Lung (tissue), 13 donors: ENCODE data around the gene INSL6. TPM values are rescaled to one million over a fixed set of nuclear protein-coding genes. Genes with fewer than 3 reads are reported as not detected.

Source experiments
- ATAC-seq: fragments of 200-7000 bp; cut with Tn5 transposase; one replicate; pipeline ENCODE4 v1.9.1; 2020; ENCODE audit warnings: moderate number of reproducible peaks; ENCODE audit not compliant: insufficient read depth, low FRiP score
- DNase-seq, 3 donors: peaks; one replicate each; pipeline ENCODE4 v3.0.0-alpha.2; 2013 to 2017
- H3K27ac ChIP-seq, 2 donors: one replicate each; pipeline ENCODE4 v1.5.1; 2013; ENCODE audit warnings: mild to moderate bottlenecking in 2 of 2, moderate library complexity in 2 of 2, control low read depth in 1 of 2, inconsistent platforms in 1 of 2, low read depth in 1 of 2, low read length in 1 of 2
- H3K27me3 ChIP-seq, 3 donors: one replicate each; pipeline ENCODE4 v1.5.1; 2013; ENCODE audit warnings: low read length in 2 of 3; ENCODE audit not compliant: control insufficient read depth in 3 of 3, insufficient read depth in 3 of 3
- H3K36me3 ChIP-seq, 4 donors: one replicate each; pipeline ENCODE4 v1.5.1; 2013; ENCODE audit warnings: low read length in 4 of 4, mild to moderate bottlenecking in 1 of 4, moderate library complexity in 1 of 4; ENCODE audit not compliant: control insufficient read depth in 4 of 4, insufficient read depth in 4 of 4
- H3K4me1 ChIP-seq, 5 donors: one replicate each; pipeline ENCODE4 v1.5.1; 2013; ENCODE audit warnings: low read length in 5 of 5, mild to moderate bottlenecking in 2 of 5, moderate library complexity in 1 of 5; ENCODE audit not compliant: control insufficient read depth in 5 of 5, insufficient read depth in 5 of 5
- H3K4me3 ChIP-seq: one replicate; pipeline ENCODE4 v1.5.1; 2013; ENCODE audit warnings: mild to moderate bottlenecking, control low read depth, moderate library complexity
- H3K9ac ChIP-seq, 2 donors: one replicate each; pipeline ENCODE4 v1.5.1; 2013; ENCODE audit warnings: low read length in 2 of 2, control low read depth in 1 of 2; ENCODE audit not compliant: insufficient read depth in 1 of 2
- H3K9me3 ChIP-seq, 4 donors: one replicate each; pipeline ENCODE4 v1.5.1; 2013; ENCODE audit warnings: low read length in 3 of 4, mild to moderate bottlenecking in 1 of 4, moderate library complexity in 1 of 4; ENCODE audit not compliant: control insufficient read depth in 4 of 4, insufficient read depth in 3 of 4
- WGBS, 2 donors: extraction: QIAGEN DNeasy Blood & Tissue Kit; methylation state at CpG; one replicate each; pipeline ENCODE4 v1.1.7; 2013; 5-methylcytosine and 5-hydroxymethylcytosine counted together
- polyA plus RNA-seq, 2 donors: library from polyadenylated mRNA; stranded (reverse); fragments of 200-250 nt; gene quantifications; one replicate each; pipeline ENCODE4 v1.2.1, GENCODE V29; 2013
- small RNA-seq: library from RNA; depleted of rRNA; stranded (forward); fragments of <200 nt; gene quantifications from one replicate; pipeline ENCODE3, GENCODE V24; 2014; ENCODE audit warnings: low replicate concordance
- total RNA-seq, 2 donors: library from RNA; depleted of rRNA in 1 of 2; stranded (reverse); fragments of >200 nt in 1 of 2; gene quantifications; one replicate each; pipeline ENCODE4 v1.2.1, GENCODE V29; 2014 to 2021
- TF ChIP-seq, protein P1 (sequence below): IDR thresholded peaks from 2 replicates; pipeline ENCODE4 v1.5.1; 2012; ENCODE audit warnings: mild to moderate bottlenecking; ENCODE audit errors: control extremely low read depth, extremely low read depth
- donor health status: control.
- donor health status: control.
- donor health status: Bipolar disorder and iron deficiency.
- donor health status: healthy.
- donor health status: DM: yes; HTN: yes; CAD: no.

Gene INSL6
- total and polyA plus RNA-seq, 4 donors, result not detected

DNA sequence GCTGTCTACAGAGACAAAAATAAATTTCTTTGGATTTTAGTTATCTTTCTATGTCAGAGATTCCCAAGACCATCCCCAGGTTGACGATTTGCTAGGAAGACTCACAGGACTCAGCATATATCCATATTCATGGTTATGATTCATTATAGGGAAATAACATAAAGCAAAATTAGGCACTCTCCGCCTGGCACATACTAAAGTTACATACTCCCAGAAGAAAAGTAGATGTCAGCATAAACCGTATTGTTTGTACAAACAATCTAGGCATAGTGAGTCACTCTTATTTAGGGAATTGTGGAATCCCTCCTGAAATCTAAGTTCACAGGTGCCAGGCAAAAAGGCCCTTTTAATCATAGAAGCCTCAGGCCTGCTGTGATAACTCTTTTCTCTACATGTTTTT, 62.9 kb downstream of the INSL6 start:
- H3K9ac ChIP-seq, result no peak overlapping the region
- no peaks in the 10 kb centered on the region for H3K27me3 ChIP-seq
- no peaks in the 10 kb centered on the region for H3K4me1 ChIP-seq
- no peak for ATAC-seq
- WGBS, 2 donors, result 91 to 95% methylated on average over 3 of the region's 3 CpGs
- no peak overlapping the region for H3K27ac ChIP-seq
- H3K9me3 ChIP-seq, result no peaks in the 10 kb centered on the region
- no peak overlapping the region for H3K4me3 ChIP-seq
- DNase-seq, result no peak
- H3K36me3 ChIP-seq, result peaks cover 0 to 13% (median 8%) of the 10 kb centered on the region in 4 donors
- TF ChIP-seq, protein P1, sequence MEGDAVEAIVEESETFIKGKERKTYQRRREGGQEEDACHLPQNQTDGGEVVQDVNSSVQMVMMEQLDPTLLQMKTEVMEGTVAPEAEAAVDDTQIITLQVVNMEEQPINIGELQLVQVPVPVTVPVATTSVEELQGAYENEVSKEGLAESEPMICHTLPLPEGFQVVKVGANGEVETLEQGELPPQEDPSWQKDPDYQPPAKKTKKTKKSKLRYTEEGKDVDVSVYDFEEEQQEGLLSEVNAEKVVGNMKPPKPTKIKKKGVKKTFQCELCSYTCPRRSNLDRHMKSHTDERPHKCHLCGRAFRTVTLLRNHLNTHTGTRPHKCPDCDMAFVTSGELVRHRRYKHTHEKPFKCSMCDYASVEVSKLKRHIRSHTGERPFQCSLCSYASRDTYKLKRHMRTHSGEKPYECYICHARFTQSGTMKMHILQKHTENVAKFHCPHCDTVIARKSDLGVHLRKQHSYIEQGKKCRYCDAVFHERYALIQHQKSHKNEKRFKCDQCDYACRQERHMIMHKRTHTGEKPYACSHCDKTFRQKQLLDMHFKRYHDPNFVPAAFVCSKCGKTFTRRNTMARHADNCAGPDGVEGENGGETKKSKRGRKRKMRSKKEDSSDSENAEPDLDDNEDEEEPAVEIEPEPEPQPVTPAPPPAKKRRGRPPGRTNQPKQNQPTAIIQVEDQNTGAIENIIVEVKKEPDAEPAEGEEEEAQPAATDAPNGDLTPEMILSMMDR, result no peak

GRCh38 chr9:5122116-5122515, 63.3 kb downstream of the INSL6 start:
- Histone ChIP-seq H3K27ac (no peak overlapping the region), H3K9ac (no peak overlapping the region), H3K4me1 (no peaks in the 10 kb centered on the region), H3K36me3 (peaks cover 0 to 13% (median 8%) of the 10 kb centered on the region in 4 donors), H3K9me3 (no peaks in the 10 kb centered on the region), H3K27me3 (no peaks in the 10 kb centered on the region), H3K4me3 (no peak overlapping the region)
- DNase-seq, result no peak
- TF ChIP-seq, protein P1, result no peak
- WGBS, 2 donors, result 94 to 97% methylated on average over 1 of the region's 1 CpG
- ATAC-seq, result no peak

- 97 to 99% methylated on average over 22 of the region's 22 CpGs for WGBS, 2 donors
- no peak for ATAC-seq
Measured at GRCh38 chr9:5113994-5114748, 71.3 kb downstream of the INSL6 start.

More at GRCh38 chr9:5113994-5114748, 71.3 kb downstream of the INSL6 start:
- H3K9me3 ChIP-seq, result peaks cover 0 to 26% (median 0%) of the 10 kb centered on the region in 4 donors
- H3K9ac ChIP-seq, result no peak overlapping the region
- H3K27me3 ChIP-seq, result no peaks in the 10 kb centered on the region
- DNase-seq, result no peak
- TF ChIP-seq, protein P1, result no peak
- H3K36me3 ChIP-seq, result peaks cover 15 to 32% (median 22%) of the 10 kb centered on the region in 4 donors
- H3K27ac ChIP-seq, result no peak overlapping the region
- H3K4me1 ChIP-seq, result no peaks in the 10 kb centered on the region
- H3K4me3 ChIP-seq, result no peak overlapping the region

Small RNA genes within 50 kb of the gene (small RNA-seq; reads per million reads assigned to genes)
- not detected for gene AL133547.1

Other genes with a start within 250 kb of the INSL6 start
- 10 to 100 TPM; 24.3 to 30.5 TPM for gene JAK2, start 200.4 kb downstream of the INSL6 start, total RNA-seq
- 1 to 10 TPM; 5.3 to 10.0 TPM for gene JAK2, start 200.4 kb downstream of the INSL6 start, polyA plus RNA-seq
- gene INSL4, start 45.8 kb upstream of the INSL6 start, total RNA-seq, result not detected
- not detected for gene INSL4, start 45.8 kb upstream of the INSL6 start, polyA plus RNA-seq
- under 1 TPM in 1 of 2 donors, not detected in 1; 0.49 TPM for gene RLN2, start 119.1 kb upstream of the INSL6 start, total RNA-seq
- gene RLN2, start 119.1 kb upstream of the INSL6 start, polyA plus RNA-seq, result under 1 TPM; 0.83 to 0.98 TPM
- gene RLN1, start 154.2 kb upstream of the INSL6 start, total RNA-seq, result under 1 TPM in 1 of 2 donors, not detected in 1; 0.48 TPM
- under 1 TPM; 0.11 to 0.22 TPM for gene RLN1, start 154.2 kb upstream of the INSL6 start, polyA plus RNA-seq